Right atrium auricular region (tissue), 2 donors: ENCODE measurements around the gene SLC66A1. TPM values are rescaled to one million over a fixed set of nuclear protein-coding genes. Genes with fewer than 3 reads are reported as not detected.

Experiments used
- DNase-seq: peaks from one replicate; pipeline ENCODE4 v3.0.0-alpha.2; 2019; ENCODE audit warnings: low spot score
- H3K27ac ChIP-seq, 2 donors: fragments of 200-600 bp; sonication (generic); 1 replicate in 1 of 2; 2 replicates in 1 of 2; pipeline ENCODE4 v1.5.1; 2016 to 2019
- H3K27me3 ChIP-seq, 2 donors: fragments of 200-600 bp; sonication (generic); one replicate each; pipeline versions ENCODE4 v1.5.1 to v1.6.0; 2017 to 2019
- H3K36me3 ChIP-seq: fragments of 200-600 bp; sonication (generic); one replicate; pipeline ENCODE4 v1.5.1; 2016
- H3K4me1 ChIP-seq, 2 donors: fragments of 200-600 bp; sonication (generic); one replicate each; pipeline versions ENCODE4 v1.5.1 to v1.6.0; 2017 to 2019
- H3K4me3 ChIP-seq, 2 donors: fragments of 200-600 bp; sonication (generic); 1 replicate in 1 of 2; 2 replicates in 1 of 2; pipeline ENCODE4 v1.5.1; 2017 to 2019; ENCODE audit warnings: mild to moderate bottlenecking in 1 of 2, moderate library complexity in 1 of 2
- H3K9me3 ChIP-seq, 2 donors: fragments of 200-600 bp; sonication (generic); one replicate each; pipeline ENCODE4 v1.5.1; 2019
- total RNA-seq, 2 donors: library from RNA; depleted of rRNA; stranded (reverse); fragments of >200 nt; gene quantifications; one replicate each; pipeline ENCODE4 v1.1.0, GENCODE V29; 2016
- TF ChIP-seq, protein P1 (sequence below), 2 donors: fragments of 200-600 bp; sonication (generic); IDR thresholded peaks; one replicate each; pipeline ENCODE4 v1.5.1; 2019; ENCODE audit warnings: antibody characterized with exemption in 2 of 2

Gene SLC66A1
- total RNA-seq, 2 donors from 2014 or later = 6.8 to 9.7 TPM

DNA sequence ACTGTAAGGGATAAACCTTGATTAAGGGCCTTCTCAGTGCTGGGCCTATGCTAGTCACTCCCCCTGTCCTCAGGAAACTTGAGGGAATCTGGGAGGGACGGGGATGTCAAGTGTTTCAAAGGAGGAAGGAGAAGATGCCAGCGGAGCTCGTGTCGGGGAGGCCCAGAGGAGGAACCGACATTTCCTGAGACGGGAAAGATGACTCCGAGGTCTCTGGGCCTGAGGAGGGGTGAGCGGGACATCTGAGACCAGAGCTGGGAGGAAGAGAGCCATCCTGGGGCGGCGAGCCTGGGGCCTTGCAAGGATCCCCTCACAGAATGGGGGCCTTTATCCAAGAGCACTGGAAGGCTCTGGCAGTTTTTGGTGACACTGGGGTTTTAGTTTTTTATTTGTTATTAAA is 10.4 kb downstream of the SLC66A1 start:
- Histone ChIP-seq H3K27me3 (no peaks in the 10 kb centered on the region), H3K4me1 (peaks cover 0 to 5% of the 10 kb centered on the region in 2 donors), H3K36me3 (peaks cover 39% of the 10 kb centered on the region), H3K9me3 (no peaks in the 10 kb centered on the region), H3K4me3 (no peak overlapping the region), H3K27ac (no peak overlapping the region)
- no peak for DNase-seq
- TF ChIP-seq, protein P1, sequence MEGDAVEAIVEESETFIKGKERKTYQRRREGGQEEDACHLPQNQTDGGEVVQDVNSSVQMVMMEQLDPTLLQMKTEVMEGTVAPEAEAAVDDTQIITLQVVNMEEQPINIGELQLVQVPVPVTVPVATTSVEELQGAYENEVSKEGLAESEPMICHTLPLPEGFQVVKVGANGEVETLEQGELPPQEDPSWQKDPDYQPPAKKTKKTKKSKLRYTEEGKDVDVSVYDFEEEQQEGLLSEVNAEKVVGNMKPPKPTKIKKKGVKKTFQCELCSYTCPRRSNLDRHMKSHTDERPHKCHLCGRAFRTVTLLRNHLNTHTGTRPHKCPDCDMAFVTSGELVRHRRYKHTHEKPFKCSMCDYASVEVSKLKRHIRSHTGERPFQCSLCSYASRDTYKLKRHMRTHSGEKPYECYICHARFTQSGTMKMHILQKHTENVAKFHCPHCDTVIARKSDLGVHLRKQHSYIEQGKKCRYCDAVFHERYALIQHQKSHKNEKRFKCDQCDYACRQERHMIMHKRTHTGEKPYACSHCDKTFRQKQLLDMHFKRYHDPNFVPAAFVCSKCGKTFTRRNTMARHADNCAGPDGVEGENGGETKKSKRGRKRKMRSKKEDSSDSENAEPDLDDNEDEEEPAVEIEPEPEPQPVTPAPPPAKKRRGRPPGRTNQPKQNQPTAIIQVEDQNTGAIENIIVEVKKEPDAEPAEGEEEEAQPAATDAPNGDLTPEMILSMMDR (IDR thresholded peaks at IDR 0.05) = no peak

DNA sequence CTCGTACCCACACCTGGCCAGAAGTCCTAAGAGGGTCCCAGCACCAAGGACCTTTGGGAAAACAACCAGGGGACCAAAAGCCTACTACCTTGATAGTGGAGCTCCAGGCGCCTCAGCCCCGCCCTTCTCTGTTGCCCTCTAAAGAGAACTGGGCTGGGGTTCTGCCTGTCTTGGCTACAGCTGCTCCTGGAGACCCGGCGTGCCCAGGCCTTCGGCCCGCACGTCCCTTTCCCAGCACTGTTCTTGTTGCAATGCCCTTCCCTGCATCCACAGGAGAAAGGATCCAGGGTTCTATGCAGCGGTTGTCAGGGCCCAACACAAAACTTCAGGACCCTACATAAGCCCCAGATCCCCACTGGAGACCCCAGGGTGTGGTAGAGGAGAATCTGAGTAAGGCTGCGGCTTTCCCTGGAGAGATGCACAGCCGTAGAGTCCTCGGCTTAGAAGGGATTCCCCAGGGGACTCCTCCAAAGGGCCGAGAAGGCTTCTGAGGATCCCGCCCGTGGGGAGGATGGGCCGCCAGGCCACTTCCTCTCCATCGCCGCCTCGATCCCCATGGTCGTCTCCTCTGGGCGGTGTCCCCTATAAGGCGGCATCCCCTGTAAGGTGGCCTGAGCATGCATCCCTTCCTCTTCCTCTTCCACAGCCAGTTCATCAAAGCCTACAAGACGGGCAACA is 12.0 kb downstream of the SLC66A1 start:
- peaks cover 50% of the 10 kb centered on the region for H3K36me3 ChIP-seq
- no peak overlapping the region for H3K27ac ChIP-seq
- H3K4me1 ChIP-seq = no peaks in the 10 kb centered on the region
- TF ChIP-seq, protein P1 (IDR thresholded peaks at IDR 0.05) = no peak
- H3K9me3 ChIP-seq = no peaks in the 10 kb centered on the region
- no peak for DNase-seq
- H3K27me3 ChIP-seq = no peaks in the 10 kb centered on the region
- H3K4me3 ChIP-seq = no peak overlapping the region

DNA sequence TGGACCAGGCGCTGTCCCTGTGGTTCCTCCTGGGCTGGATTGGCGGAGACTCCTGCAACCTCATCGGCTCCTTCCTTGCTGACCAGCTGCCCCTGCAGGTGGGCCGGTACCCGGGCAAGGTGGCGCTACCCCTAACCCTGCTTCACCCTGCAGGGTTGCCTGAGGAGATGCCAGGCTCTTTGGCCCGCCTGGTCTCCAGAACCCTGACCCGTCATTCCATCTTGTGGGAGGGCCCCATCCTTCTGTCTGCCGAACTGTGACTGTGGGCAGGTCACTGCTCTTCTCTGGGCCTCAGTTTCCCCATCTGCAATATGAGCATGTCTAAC is 12.5 kb downstream of the SLC66A1 start:
- Histone ChIP-seq H3K27ac (no peak overlapping the region), H3K36me3 (peaks cover 50% of the 10 kb centered on the region)
- DNase-seq = no peak

DNA sequence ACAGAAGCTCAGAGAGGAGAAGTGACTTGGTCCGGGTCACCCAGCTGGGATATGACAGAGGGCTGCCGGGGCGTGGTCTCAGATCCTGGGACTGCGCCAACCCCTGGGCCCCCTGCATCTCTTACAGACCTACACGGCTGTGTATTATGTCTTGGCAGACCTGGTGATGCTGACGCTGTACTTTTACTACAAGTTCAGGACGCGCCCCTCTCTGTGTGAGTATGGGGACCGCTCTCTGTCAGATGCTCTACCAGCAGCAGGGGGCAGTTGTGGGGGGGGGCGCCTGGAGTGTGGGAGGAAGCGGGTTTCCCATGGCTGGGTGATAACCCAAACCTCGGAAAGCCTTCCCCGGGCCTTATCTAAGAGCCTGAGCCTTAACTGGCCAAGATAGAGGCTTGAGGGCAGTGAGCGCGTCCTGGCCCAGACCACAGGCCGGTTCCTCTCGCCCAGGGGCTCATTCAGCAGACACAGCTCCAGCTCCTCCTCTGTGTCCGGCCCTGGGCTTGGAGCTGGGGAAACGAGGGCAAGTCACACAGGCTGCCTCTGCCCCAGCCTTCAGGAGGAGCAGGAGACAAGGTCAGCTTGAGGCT is 13.3 kb downstream of the SLC66A1 start:
- no peaks in the 10 kb centered on the region for H3K4me1 ChIP-seq
- H3K27me3 ChIP-seq = no peaks in the 10 kb centered on the region
- DNase-seq = no peak
- TF ChIP-seq, protein P1 (IDR thresholded peaks at IDR 0.05) = no peak
- no peak overlapping the region for H3K27ac ChIP-seq
- no peaks in the 10 kb centered on the region for H3K9me3 ChIP-seq
- H3K4me3 ChIP-seq = no peak overlapping the region
- H3K36me3 ChIP-seq = peaks cover 50% of the 10 kb centered on the region

More for the DNA sequence above, 12.5 kb downstream of the SLC66A1 start:
- Histone ChIP-seq H3K27me3 (no peaks in the 10 kb centered on the region), H3K4me1 (no peaks in the 10 kb centered on the region), H3K9me3 (no peaks in the 10 kb centered on the region), H3K4me3 (no peak overlapping the region)
- TF ChIP-seq, protein P1 (IDR thresholded peaks at IDR 0.05) = no peak

DNA sequence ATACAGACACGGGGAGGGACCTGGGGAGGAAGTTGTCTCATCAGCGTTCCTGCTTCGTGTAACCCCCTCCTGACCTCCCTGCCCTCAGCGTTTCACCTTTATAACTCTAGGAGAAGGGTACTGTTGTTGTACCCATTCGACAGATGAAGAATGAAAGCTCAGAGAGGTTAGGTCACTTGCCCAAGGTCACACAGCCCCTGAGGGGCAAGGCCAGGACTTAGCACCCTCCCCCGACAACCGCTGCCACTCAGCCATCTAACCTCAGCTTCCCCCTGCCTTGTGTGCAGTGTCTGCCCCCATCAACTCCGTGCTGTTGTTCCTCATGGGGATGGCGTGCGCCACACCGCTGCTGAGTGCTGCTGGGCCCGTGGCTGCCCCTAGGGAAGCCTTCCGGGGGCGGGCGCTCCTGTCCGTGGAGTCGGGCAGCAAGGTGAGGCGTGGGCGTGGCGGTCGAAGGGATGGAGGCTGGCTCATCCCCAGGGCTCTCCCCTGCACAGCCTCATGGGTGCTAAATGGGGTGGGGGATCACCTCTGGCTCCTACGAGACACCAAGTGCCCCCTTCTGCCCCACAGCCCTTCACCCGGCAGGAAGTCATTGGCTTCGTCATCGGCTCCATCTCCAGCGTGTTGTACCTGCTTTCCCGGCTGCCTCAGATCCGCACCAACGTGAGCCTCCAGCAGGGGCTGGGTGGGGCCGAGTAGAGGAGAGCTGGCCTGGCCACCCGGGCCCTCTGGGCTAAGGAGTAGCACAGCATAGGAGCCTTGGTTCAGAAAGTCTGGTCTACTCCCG is 14.0 kb downstream of the SLC66A1 start:
- no peak for DNase-seq

More for the DNA sequence above, 14.0 kb downstream of the SLC66A1 start:
- Histone ChIP-seq H3K36me3 (peaks cover 50% of the 10 kb centered on the region), H3K9me3 (no peaks in the 10 kb centered on the region), H3K27ac (no peak overlapping the region), H3K4me1 (no peaks in the 10 kb centered on the region), H3K27me3 (no peaks in the 10 kb centered on the region), H3K4me3 (no peak overlapping the region)
- TF ChIP-seq, protein P1 (IDR thresholded peaks at IDR 0.05) = no peak
